GM12892 (cell line): Measurements from ENCODE around the gene CCDC39.

ENCODE experiments used
- POLR2AphosphoS5 ChIP-seq: IDR thresholded peaks from 2 replicates; pipeline ENCODE4 v1.6.1; 2011; ENCODE audit warnings: low read depth, low read length, control low read depth
- TAF1 ChIP-seq: IDR thresholded peaks from 2 replicates; pipeline ENCODE4 v1.6.1; 2011; ENCODE audit warnings: low read depth, mild to moderate bottlenecking, control low read depth, low read length, borderline replicate concordance

DNA sequence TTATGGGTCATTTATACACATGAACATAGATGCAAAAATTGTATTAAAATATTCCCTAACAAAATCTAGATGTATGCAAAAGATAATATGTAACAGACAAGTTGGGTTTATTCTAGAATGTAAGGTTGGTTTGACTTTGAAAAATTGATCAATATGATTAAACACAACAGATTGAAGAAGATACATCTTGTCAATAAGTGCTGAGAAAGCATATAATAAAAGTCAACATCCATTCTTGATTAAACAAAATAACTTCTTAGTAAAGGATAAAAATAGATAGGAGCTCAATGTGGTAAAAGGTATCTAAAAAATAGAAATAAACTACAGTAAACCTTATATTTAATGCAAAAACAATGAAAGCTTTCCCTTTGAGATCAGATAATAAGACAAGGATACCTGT is 38.3 kb downstream of the CCDC39 start:
- TF ChIP-seq POLR2AphosphoS5 (no peak), TAF1 (no peak)
